Mesothelial cell of epicardium (in vitro differentiated cells): ENCODE results near the gene GRB10. TPM values are rescaled to one million over a fixed set of nuclear protein-coding genes. Genes with fewer than 3 reads are reported as not detected.

Experiments
- DNase-seq, 2 experiments: peaks; one replicate each; pipeline ENCODE4 v3.0.0; 2021; ENCODE audit warnings: low spot score in 2 of 2; ENCODE audit not compliant: unreplicated experiment in 2 of 2
- H3K27ac Mint-ChIP-seq: 2 replicates; pipeline ENCODE4 v1.8.0; 2021; ENCODE audit warnings: mixed read lengths
- H3K27me3 Mint-ChIP-seq: 2 replicates; pipeline ENCODE4 v1.8.0; 2021; ENCODE audit warnings: low read depth, mixed read lengths
- H3K36me3 Mint-ChIP-seq: 2 replicates; pipeline ENCODE4 v1.8.0; 2021; ENCODE audit warnings: mixed read lengths
- H3K4me1 Mint-ChIP-seq: 2 replicates; pipeline ENCODE4 v1.8.0; 2021; ENCODE audit warnings: mixed read lengths
- H3K4me3 Mint-ChIP-seq: 2 replicates; pipeline ENCODE4 v1.8.0; 2021; ENCODE audit warnings: mild to moderate bottlenecking, moderate library complexity, mixed read lengths
- H3K9me3 Mint-ChIP-seq: 2 replicates; pipeline ENCODE4 v1.8.0; 2021; ENCODE audit warnings: mixed read lengths
- CTCF ChIP-seq: fragments of 200-600 bp; sonication (generic); IDR thresholded peaks from one replicate; pipeline ENCODE4 v1.5.0; 2021; ENCODE audit warnings: antibody characterized with exemption; ENCODE audit not compliant: unreplicated experiment
- total RNA-seq: library from RNA; stranded (reverse); gene quantifications from 3 replicates; pipeline ENCODE4 v1.2.1, GENCODE V29; 2021

The GRB10 gene
- total RNA-seq, 1 donor from 2014 or later, result 59.2 TPM

DNA sequence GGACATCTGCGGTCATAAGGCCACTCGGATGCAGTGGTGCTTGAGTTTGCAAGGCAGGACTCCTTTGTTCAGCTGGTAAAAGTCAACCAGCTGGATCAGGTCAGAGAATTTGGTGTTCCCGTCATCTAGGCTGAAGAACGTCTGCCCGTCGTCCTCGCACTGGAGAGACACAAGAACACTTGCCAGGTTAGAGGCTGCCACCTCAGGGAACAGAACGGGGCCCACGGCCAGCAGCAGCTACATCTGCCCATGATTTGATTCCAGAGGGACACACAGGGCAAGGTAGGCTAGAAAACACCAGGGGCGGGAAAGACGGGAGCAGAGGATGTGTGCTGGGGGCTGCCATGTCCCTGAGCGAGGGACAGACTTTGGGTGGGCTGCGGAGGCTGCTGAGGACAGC, 189.8 kb downstream of the GRB10 start:
- no peak for DNase-seq
- TF ChIP-seq CTCF, result no peak
- no peaks in the 10 kb centered on the region for H3K4me1 Mint-ChIP-seq
- no peak overlapping the region for H3K4me3 Mint-ChIP-seq
- H3K27me3 Mint-ChIP-seq, result no peaks in the 10 kb centered on the region
- H3K27ac Mint-ChIP-seq, result no peak overlapping the region
- H3K9me3 Mint-ChIP-seq, result no peaks in the 10 kb centered on the region
- peaks cover 37% of the 10 kb centered on the region for H3K36me3 Mint-ChIP-seq

GRCh38 chr7:50591480-50592438, 190.9 kb downstream of the GRB10 start:
- Mint-ChIP-seq H3K9me3 (peaks cover 5% of the 10 kb centered on the region), H3K36me3 (peaks cover 37% of the 10 kb centered on the region), H3K27me3 (no peaks in the 10 kb centered on the region), H3K4me1 (no peaks in the 10 kb centered on the region), H3K4me3 (no peak overlapping the region), H3K27ac (no peak overlapping the region)
- no peak for TF ChIP-seq CTCF
- DNase-seq, result no peak

- peaks cover 37% of the 10 kb centered on the region for H3K36me3 Mint-ChIP-seq
- H3K4me1 Mint-ChIP-seq, result no peaks in the 10 kb centered on the region
- no peaks in the 10 kb centered on the region for H3K27me3 Mint-ChIP-seq
- no peak overlapping the region for H3K27ac Mint-ChIP-seq
- no peak for TF ChIP-seq CTCF
- H3K9me3 Mint-ChIP-seq, result peaks cover 5% of the 10 kb centered on the region
- no peak for DNase-seq
- no peak overlapping the region for H3K4me3 Mint-ChIP-seq
Observed at GRCh38 chr7:50591098-50591479, 191.6 kb downstream of the GRB10 start.

DNA sequence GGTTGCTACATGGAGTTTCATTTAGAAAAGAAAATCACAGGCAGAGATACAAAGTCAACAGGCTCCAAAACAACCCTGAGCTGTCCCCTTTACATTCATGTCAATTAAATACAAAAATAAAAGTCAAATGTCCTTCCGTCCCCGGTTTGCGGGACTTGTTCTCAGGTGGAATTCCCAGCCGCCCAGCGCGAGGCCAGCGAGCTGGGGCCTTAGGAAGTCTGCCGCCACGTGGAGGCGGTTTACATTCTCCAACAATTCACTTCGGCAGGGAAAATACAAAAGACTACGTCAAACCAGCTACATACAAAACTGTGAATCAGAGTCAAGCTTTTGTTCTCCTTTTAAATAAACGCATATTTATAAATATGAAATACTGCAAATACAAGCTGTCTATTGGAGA, 192.2 kb downstream of the GRB10 start:
- H3K36me3 Mint-ChIP-seq, result peaks cover 37% of the 10 kb centered on the region

DNA sequence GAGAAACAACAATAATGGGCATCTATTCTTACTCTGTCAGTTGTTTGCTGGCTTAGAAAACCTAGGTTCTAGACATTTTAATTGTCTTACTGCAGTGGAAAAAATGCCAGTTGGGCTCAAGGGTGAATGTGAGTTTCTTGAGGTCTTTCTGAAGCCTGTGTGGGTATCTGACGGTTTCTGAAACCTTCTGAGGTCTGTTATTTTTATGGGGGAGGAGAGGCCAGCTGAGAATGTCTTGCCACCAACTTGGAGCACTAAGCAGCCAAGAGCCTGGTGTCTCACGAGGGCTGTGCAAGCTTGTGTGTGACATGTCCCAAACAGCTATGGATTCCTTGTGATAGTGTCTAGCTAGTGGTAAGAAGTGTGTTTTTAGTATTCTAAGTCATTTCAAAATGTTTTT, 193.3 kb downstream of the GRB10 start:
- TF ChIP-seq CTCF, result no peak
- H3K4me1 Mint-ChIP-seq, result peaks cover 10% of the 10 kb centered on the region
- peaks cover 10% of the 10 kb centered on the region for H3K9me3 Mint-ChIP-seq

More for the DNA sequence above, 192.2 kb downstream of the GRB10 start:
- Mint-ChIP-seq H3K4me3 (no peak overlapping the region), H3K27me3 (no peaks in the 10 kb centered on the region), H3K9me3 (peaks cover 6% of the 10 kb centered on the region), H3K27ac (no peak overlapping the region), H3K4me1 (peaks cover 1% of the 10 kb centered on the region)
- DNase-seq, result no peak
- no peak for TF ChIP-seq CTCF

More for the DNA sequence above, 193.3 kb downstream of the GRB10 start:
- Mint-ChIP-seq H3K36me3 (peaks cover 29% of the 10 kb centered on the region), H3K4me3 (no peak overlapping the region), H3K27ac (no peak overlapping the region), H3K27me3 (no peaks in the 10 kb centered on the region)
- no peak for DNase-seq
